ENCODE results near the gene RAD21L1. TPM values are rescaled to one million over a fixed set of nuclear protein-coding genes. Genes with fewer than 3 reads are reported as not detected.

RAD21L1 gene
- total RNA-seq, 3 donors from 2014 or later: 0.71 TPM; not detected in 2

GRCh38 chr20:1281279-1282057 lies 55.6 kb downstream of the RAD21L1 start:
- peaks cover 54% of the 10 kb centered on the region for H3K4me1 Mint-ChIP-seq (ENCODE audit: low read depth)
- DNase-seq (no peak), ATAC-seq (no peak)
- peaks cover 9% of the 10 kb centered on the region for H3K36me3 Mint-ChIP-seq (ENCODE audit: insufficient read depth)
- H3K27me3 Mint-ChIP-seq (ENCODE audit: low read depth): no peaks in the 10 kb centered on the region
- H3K9me3 Mint-ChIP-seq: no peaks in the 10 kb centered on the region
- H3K4me3 Mint-ChIP-seq: no peak overlapping the region

GRCh38 chr20:1282966-1283365 lies 57.1 kb downstream of the RAD21L1 start:
- Mint-ChIP-seq H3K4me1 (ENCODE audit: low read depth) (peaks cover 68% of the 10 kb centered on the region), H3K36me3 (ENCODE audit: insufficient read depth) (peaks cover 9% of the 10 kb centered on the region)
- ATAC-seq: no peak

GRCh38 chr20:1283522-1284510 lies 58.0 kb downstream of the RAD21L1 start:
- ATAC-seq (no peak), DNase-seq (no peak)
- Mint-ChIP-seq H3K4me1 (ENCODE audit: low read depth) (peaks cover 71% of the 10 kb centered on the region), H3K9me3 (no peaks in the 10 kb centered on the region), H3K36me3 (ENCODE audit: insufficient read depth) (peaks cover 11% of the 10 kb centered on the region), H3K27me3 (ENCODE audit: low read depth) (no peaks in the 10 kb centered on the region), H3K4me3 (no peak overlapping the region)

More at GRCh38 chr20:1282966-1283365, 57.1 kb downstream of the RAD21L1 start:
- no peaks in the 10 kb centered on the region for H3K27me3 Mint-ChIP-seq (ENCODE audit: low read depth)
- no peaks in the 10 kb centered on the region for H3K9me3 Mint-ChIP-seq
- no peak for DNase-seq
- H3K4me3 Mint-ChIP-seq: no peak overlapping the region

GRCh38 chr20:1286267-1287024 lies 60.6 kb downstream of the RAD21L1 start:
- DNase-seq (peak; percentile 21), ATAC-seq (peak; percentile 29 to 48)
- peak overlapping the region; percentile 72 for H3K4me3 Mint-ChIP-seq
- peaks cover 3% of the 10 kb centered on the region for H3K36me3 Mint-ChIP-seq (ENCODE audit: insufficient read depth)
- peaks cover 61% of the 10 kb centered on the region for H3K4me1 Mint-ChIP-seq (ENCODE audit: low read depth)
- H3K9me3 Mint-ChIP-seq: no peaks in the 10 kb centered on the region
- no peaks in the 10 kb centered on the region for H3K27me3 Mint-ChIP-seq (ENCODE audit: low read depth)

GRCh38 chr20:1287306-1287705 lies 61.5 kb downstream of the RAD21L1 start:
- Mint-ChIP-seq H3K36me3 (ENCODE audit: insufficient read depth) (peaks cover 3% of the 10 kb centered on the region), H3K4me3 (peak overlapping the region; percentile 72), H3K9me3 (no peaks in the 10 kb centered on the region), H3K27me3 (ENCODE audit: low read depth) (no peaks in the 10 kb centered on the region), H3K4me1 (ENCODE audit: low read depth) (peaks cover 63% of the 10 kb centered on the region)
- peak; percentile 90 to 95 for ATAC-seq
- no peak for DNase-seq

GRCh38 chr20:1287787-1288569 lies 62.1 kb downstream of the RAD21L1 start:
- Mint-ChIP-seq H3K9me3 (no peaks in the 10 kb centered on the region), H3K4me1 (ENCODE audit: low read depth) (peaks cover 66% of the 10 kb centered on the region), H3K27me3 (ENCODE audit: low read depth) (no peaks in the 10 kb centered on the region), H3K36me3 (ENCODE audit: insufficient read depth) (peaks cover 3% of the 10 kb centered on the region), H3K4me3 (no peak overlapping the region)
- ATAC-seq (no peak), DNase-seq (no peak)

- no peaks in the 10 kb centered on the region for H3K27me3 Mint-ChIP-seq (ENCODE audit: low read depth)
- H3K4me3 Mint-ChIP-seq: no peak overlapping the region
- H3K4me1 Mint-ChIP-seq (ENCODE audit: low read depth): peaks cover 46% of the 10 kb centered on the region
- DNase-seq (no peak), ATAC-seq (no peak)
- H3K36me3 Mint-ChIP-seq (ENCODE audit: insufficient read depth): peaks cover 3% of the 10 kb centered on the region
- H3K9me3 Mint-ChIP-seq: no peaks in the 10 kb centered on the region
Measured at GRCh38 chr20:1291191-1291741, 65.4 kb downstream of the RAD21L1 start.

GRCh38 chr20:1292620-1293019 lies 66.8 kb downstream of the RAD21L1 start:
- no peak overlapping the region for H3K4me3 Mint-ChIP-seq
- H3K4me1 Mint-ChIP-seq (ENCODE audit: low read depth): peaks cover 33% of the 10 kb centered on the region
- no peaks in the 10 kb centered on the region for H3K9me3 Mint-ChIP-seq
- no peaks in the 10 kb centered on the region for H3K27me3 Mint-ChIP-seq (ENCODE audit: low read depth)
- H3K36me3 Mint-ChIP-seq (ENCODE audit: insufficient read depth): peaks cover 5% of the 10 kb centered on the region
- no peak for ATAC-seq
- DNase-seq: no peak

GRCh38 chr20:1293641-1294379 lies 68.0 kb downstream of the RAD21L1 start:
- no peak for DNase-seq
- peaks cover 5% of the 10 kb centered on the region for H3K36me3 Mint-ChIP-seq (ENCODE audit: insufficient read depth)
- H3K27me3 Mint-ChIP-seq (ENCODE audit: low read depth): no peaks in the 10 kb centered on the region
- no peak for ATAC-seq
- H3K4me1 Mint-ChIP-seq (ENCODE audit: low read depth): peaks cover 26% of the 10 kb centered on the region
- no peaks in the 10 kb centered on the region for H3K9me3 Mint-ChIP-seq
- no peak overlapping the region for H3K4me3 Mint-ChIP-seq

- H3K4me1 Mint-ChIP-seq (ENCODE audit: low read depth): peaks cover 28% of the 10 kb centered on the region
- no peak overlapping the region for H3K4me3 Mint-ChIP-seq
Measured at GRCh38 chr20:1294497-1294896, 68.7 kb downstream of the RAD21L1 start.

GRCh38 chr20:1295276-1295930 lies 69.6 kb downstream of the RAD21L1 start:
- Mint-ChIP-seq H3K4me3 (no peak overlapping the region), H3K36me3 (ENCODE audit: insufficient read depth) (peaks cover 8% of the 10 kb centered on the region), H3K27me3 (ENCODE audit: low read depth) (no peaks in the 10 kb centered on the region), H3K4me1 (ENCODE audit: low read depth) (peaks cover 34% of the 10 kb centered on the region), H3K9me3 (no peaks in the 10 kb centered on the region)
- ATAC-seq (no peak), DNase-seq (no peak)

More at GRCh38 chr20:1294497-1294896, 68.7 kb downstream of the RAD21L1 start:
- Mint-ChIP-seq H3K36me3 (ENCODE audit: insufficient read depth) (peaks cover 8% of the 10 kb centered on the region), H3K9me3 (no peaks in the 10 kb centered on the region), H3K27me3 (ENCODE audit: low read depth) (no peaks in the 10 kb centered on the region)
- no peak for ATAC-seq
- DNase-seq: no peak

- ATAC-seq (no peak), DNase-seq (no peak)
- Mint-ChIP-seq H3K4me1 (ENCODE audit: low read depth) (peaks cover 38% of the 10 kb centered on the region), H3K36me3 (ENCODE audit: insufficient read depth) (peaks cover 8% of the 10 kb centered on the region), H3K9me3 (no peaks in the 10 kb centered on the region), H3K27me3 (ENCODE audit: low read depth) (no peaks in the 10 kb centered on the region), H3K4me3 (no peak overlapping the region)
Measured at GRCh38 chr20:1296117-1296610, 70.3 kb downstream of the RAD21L1 start.

All from activated T-cell treated with anti-CD3 and anti-CD28 coated beads, Interleukin-2, amount 50 U/mL, for 4 hours (primary cell).